Ishikawa (cell line): ENCODE results near the gene GLOD4.

ENCODE experiments used
- EP300 ChIP-seq: IDR thresholded peaks from 2 replicates; pipeline ENCODE4 v1.6.1; 2012; ENCODE audit warnings: borderline replicate concordance
- REST ChIP-seq: IDR thresholded peaks from 2 replicates; pipeline ENCODE4 v1.6.1; 2012; ENCODE audit warnings: low read depth, mild to moderate bottlenecking

GRCh38 chr17:744937-745336, 37.1 kb downstream of the GLOD4 start:
- TF ChIP-seq REST (no peak), EP300 (no peak)
